Measurements from ENCODE around the gene C2orf80. TPM values are rescaled to one million over a fixed set of nuclear protein-coding genes. Genes with fewer than 3 reads are reported as not detected.
"Not testable (repeated sequence)": the region's sequence is repeated elsewhere in the genome, so short reads cannot be mapped to it uniquely, and the experiment has no call there.

C2orf80 gene
- total RNA-seq, 2 donors from 2014 or later, result not detected

DNA sequence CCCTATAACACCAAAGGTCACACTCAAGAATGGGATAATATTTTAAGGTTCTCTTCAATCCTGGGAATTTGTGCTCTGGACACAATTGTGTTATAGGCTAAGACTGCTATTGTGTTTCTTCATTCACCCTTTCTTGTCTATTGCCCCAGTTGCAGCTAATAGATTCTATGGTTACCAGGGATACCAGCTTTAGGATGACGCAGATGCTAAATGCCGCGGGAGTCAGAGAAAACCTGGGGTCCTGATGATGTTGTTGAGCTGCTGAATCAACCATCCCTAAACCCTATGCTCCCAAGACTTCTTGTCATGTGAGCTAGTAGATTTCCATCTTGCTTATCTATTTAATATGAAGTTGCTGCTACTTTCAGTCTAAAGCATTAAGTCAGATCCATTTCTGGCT lies 70.9 kb downstream of the C2orf80 start:
- Histone ChIP-seq H3K9me3 (no peaks in the 10 kb centered on the region), H3K27ac (no peak overlapping the region), H3K27me3 (no peaks in the 10 kb centered on the region), H3K4me1 (peaks cover 0 to under 1% of the 10 kb centered on the region in 2 donors), H3K36me3 (no peaks in the 10 kb centered on the region), H3K4me3 (no peak overlapping the region)
- TF ChIP-seq, protein P1, sequence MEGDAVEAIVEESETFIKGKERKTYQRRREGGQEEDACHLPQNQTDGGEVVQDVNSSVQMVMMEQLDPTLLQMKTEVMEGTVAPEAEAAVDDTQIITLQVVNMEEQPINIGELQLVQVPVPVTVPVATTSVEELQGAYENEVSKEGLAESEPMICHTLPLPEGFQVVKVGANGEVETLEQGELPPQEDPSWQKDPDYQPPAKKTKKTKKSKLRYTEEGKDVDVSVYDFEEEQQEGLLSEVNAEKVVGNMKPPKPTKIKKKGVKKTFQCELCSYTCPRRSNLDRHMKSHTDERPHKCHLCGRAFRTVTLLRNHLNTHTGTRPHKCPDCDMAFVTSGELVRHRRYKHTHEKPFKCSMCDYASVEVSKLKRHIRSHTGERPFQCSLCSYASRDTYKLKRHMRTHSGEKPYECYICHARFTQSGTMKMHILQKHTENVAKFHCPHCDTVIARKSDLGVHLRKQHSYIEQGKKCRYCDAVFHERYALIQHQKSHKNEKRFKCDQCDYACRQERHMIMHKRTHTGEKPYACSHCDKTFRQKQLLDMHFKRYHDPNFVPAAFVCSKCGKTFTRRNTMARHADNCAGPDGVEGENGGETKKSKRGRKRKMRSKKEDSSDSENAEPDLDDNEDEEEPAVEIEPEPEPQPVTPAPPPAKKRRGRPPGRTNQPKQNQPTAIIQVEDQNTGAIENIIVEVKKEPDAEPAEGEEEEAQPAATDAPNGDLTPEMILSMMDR (IDR thresholded peaks at IDR 0.05), result no peak
- DNase-seq (ENCODE audit: low spot score), result no peak

DNA sequence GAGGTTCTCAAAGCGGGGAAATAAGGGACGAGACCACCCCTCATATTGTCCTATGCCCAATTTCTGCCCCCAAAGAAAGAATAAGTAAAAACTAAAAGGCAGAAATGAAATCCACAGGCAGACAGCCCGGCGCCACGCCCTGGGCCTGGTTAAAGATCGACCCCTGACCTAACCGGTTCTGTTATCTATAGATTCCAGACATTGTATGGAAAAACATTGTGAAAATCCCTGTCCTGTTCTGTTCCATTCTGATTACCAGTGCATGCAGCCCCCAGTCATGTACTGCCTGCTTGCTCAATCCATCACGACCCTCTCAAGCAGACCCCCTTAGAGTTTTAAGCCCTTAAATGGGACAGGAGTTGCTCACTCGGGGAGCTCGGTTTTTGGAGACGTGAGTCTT lies 72.4 kb downstream of the C2orf80 start:
- H3K4me3 ChIP-seq, result not testable (repeated sequence)

More for the DNA sequence above, 72.4 kb downstream of the C2orf80 start:
- not testable (repeated sequence) for H3K36me3 ChIP-seq; H3K9me3 ChIP-seq; H3K27me3 ChIP-seq; DNase-seq (ENCODE audit: low spot score); H3K4me1 ChIP-seq; H3K27ac ChIP-seq

Other genes with a start within 250 kb of the C2orf80 start
- 10 to 100 TPM; 14.9 to 20.0 TPM for gene PLEKHM3, start 164.5 kb downstream of the C2orf80 start, total RNA-seq
- gene CRYGD, start 65.5 kb downstream of the C2orf80 start, total RNA-seq, result not detected
- not detected for gene CRYGC, start 60.2 kb downstream of the C2orf80 start, total RNA-seq
- gene CRYGB, start 43.9 kb downstream of the C2orf80 start, total RNA-seq, result not detected
- gene CRYGA, start 26.4 kb downstream of the C2orf80 start, total RNA-seq, result not detected
- gene IDH1, start 65.0 kb upstream of the C2orf80 start, total RNA-seq, result 10 to 100 TPM; 18.6 to 26.6 TPM
- 10 to 100 TPM; 15.8 to 17.8 TPM for gene PIKFYVE, start 76.2 kb upstream of the C2orf80 start, total RNA-seq
- gene PTH2R, start 216.8 kb upstream of the C2orf80 start, total RNA-seq, result not detected

All from right atrium auricular region (tissue), 2 donors.